Hepatocyte (in vitro differentiated cells): Measurements from ENCODE around the gene NUDT19. TPM values are rescaled to one million over a fixed set of nuclear protein-coding genes. Genes with fewer than 3 reads are reported as not detected.

ENCODE experiments used
- DNase-seq: peaks from one replicate; pipeline ENCODE4 v3.0.0-alpha.2; 2016; ENCODE audit warnings: low spot score
- H2AFZ ChIP-seq: fragments of 200-600 bp; sonication (generic); 2 replicates; pipeline ENCODE4 v1.6.0; 2016; ENCODE audit warnings: antibody characterized with exemption, mild to moderate bottlenecking
- H3K27ac ChIP-seq: fragments of 200-600 bp; sonication (generic); 2 replicates; pipeline ENCODE4 v1.5.1; 2016; ENCODE audit warnings: mild to moderate bottlenecking
- H3K27me3 ChIP-seq: fragments of 200-600 bp; sonication (generic); 2 replicates; pipeline ENCODE4 v1.6.1; 2016
- H3K36me3 ChIP-seq: fragments of 200-600 bp; sonication (generic); replicated peaks from 2 replicates; pipeline ENCODE4 v1.5.1; 2016; ENCODE audit warnings: low read depth; ENCODE audit not compliant: insufficient read depth
- H3K4me1 ChIP-seq: fragments of 200-600 bp; sonication (generic); 2 replicates; pipeline ENCODE4 v1.5.1; 2016; ENCODE audit warnings: mild to moderate bottlenecking, moderate library complexity; ENCODE audit not compliant: insufficient read depth
- H3K4me2 ChIP-seq: fragments of 200-600 bp; sonication (generic); 2 replicates; pipeline ENCODE4 v1.6.0; 2016
- H3K4me3 ChIP-seq: fragments of 200-600 bp; sonication (generic); 2 replicates; pipeline ENCODE4 v1.5.1; 2016; ENCODE audit warnings: mild to moderate bottlenecking
- H3K79me2 ChIP-seq: fragments of 200-600 bp; sonication (generic); 2 replicates; pipeline ENCODE4 v1.6.0; 2017; ENCODE audit warnings: mild to moderate bottlenecking
- H3K9me2 ChIP-seq: fragments of 200-600 bp; sonication (generic); replicated peaks from 2 replicates; pipeline ENCODE4 v1.6.0; 2017; ENCODE audit warnings: mild to moderate bottlenecking; ENCODE audit not compliant: insufficient read depth
- H3K9me3 ChIP-seq: fragments of 200-600 bp; sonication (generic); 2 replicates; pipeline ENCODE4 v1.5.1; 2016; ENCODE audit warnings: low read depth, mild to moderate bottlenecking
- H4K20me1 ChIP-seq: fragments of 200-600 bp; sonication (generic); 2 replicates; pipeline ENCODE4 v1.6.0; 2016; ENCODE audit warnings: mild to moderate bottlenecking; ENCODE audit not compliant: insufficient read depth, poor library complexity, severe bottlenecking
- CTCF ChIP-seq: fragments of 200-600 bp; sonication (generic); IDR thresholded peaks from 2 replicates; pipeline ENCODE4 v1.5.1; 2016; ENCODE audit warnings: antibody characterized with exemption, mild to moderate bottlenecking; ENCODE audit not compliant: poor library complexity
- EZH2 ChIP-seq: fragments of 200-600 bp; sonication (generic); IDR thresholded peaks from 2 replicates; pipeline ENCODE4 v1.6.1; 2016; ENCODE audit warnings: antibody characterized with exemption, mild to moderate bottlenecking, borderline replicate concordance
- EZH2phosphoT487 ChIP-seq: fragments of 200-600 bp; sonication (generic); IDR thresholded peaks from one replicate; pipeline ENCODE4 v1.6.1; 2018; ENCODE audit warnings: antibody characterized with exemption, mild to moderate bottlenecking, low read depth, moderate library complexity; ENCODE audit not compliant: unreplicated experiment, severe bottlenecking
- WGBS: methylation state at CpG from one replicate; pipeline ENCODE4 v1.1.6; 2016; ENCODE audit warnings: low lambda C conversion rate; ENCODE audit errors: missing lambda C conversion rate; 5-methylcytosine and 5-hydroxymethylcytosine counted together
- polyA plus RNA-seq: library from polyadenylated mRNA; unstranded; fragments of >200 nt; fragmentation: Nextera tagmentation; extraction: Ambion mirVana; gene quantifications from 2 replicates; pipeline ENCODE4 v1.2.1, GENCODE V29; 2016
- total RNA-seq: library from RNA; depleted of rRNA; stranded (reverse); fragments of >200 nt; gene quantifications from 2 replicates; pipeline ENCODE4 v1.2.3, GENCODE V29; 2014

NUDT19 gene
- total RNA-seq (7.6 and 10.2 TPM in 2 replicates), polyA plus RNA-seq (3.8 and 5.6 TPM in 2 replicates)

- peak within 1 kb of the TSS; percentile 86 for H2AFZ ChIP-seq
- WGBS: 13% methylated on average over 32 of the region's 32 CpGs
- H3K9me3 ChIP-seq: no peaks in the 10 kb centered on the region
- H3K9me2 ChIP-seq: no peaks in the 10 kb centered on the region
- H3K4me2 ChIP-seq: peak within 1 kb of the TSS; percentile 92
- H3K4me1 ChIP-seq: peaks cover 37% of the 10 kb centered on the region
- no peak for TF ChIP-seq EZH2phosphoT487
- no peaks in the 10 kb centered on the region for H3K27me3 ChIP-seq
- peak; percentile 90 for DNase-seq
- H3K4me3 ChIP-seq: peak within 1 kb of the TSS; percentile 62
- no peaks in the 10 kb centered on the region for H4K20me1 ChIP-seq
- no peaks in the 10 kb centered on the region for H3K36me3 ChIP-seq
- peak within 1 kb of the TSS; percentile 91 for H3K27ac ChIP-seq
- peaks cover 49% of the 10 kb centered on the region for H3K79me2 ChIP-seq
Observed at GRCh38 chr19:32691291-32691951, at the start of gene NUDT19. NUDT19 (plus strand) TSS chr19:32691821; CDS start chr19:32691961, 140 bp downstream.

GRCh38 chr19:32642771-32643170, 48.9 kb upstream of the NUDT19 start:
- Histone ChIP-seq H3K9me2 (no peaks in the 10 kb centered on the region), H4K20me1 (no peaks in the 10 kb centered on the region), H3K4me2 (no peak overlapping the region), H2AFZ (no peak overlapping the region), H3K27me3 (no peaks in the 10 kb centered on the region), H3K4me1 (no peaks in the 10 kb centered on the region), H3K79me2 (no peaks in the 10 kb centered on the region), H3K4me3 (no peak overlapping the region), H3K9me3 (no peaks in the 10 kb centered on the region), H3K36me3 (no peaks in the 10 kb centered on the region), H3K27ac (no peak overlapping the region)
- no peak for TF ChIP-seq CTCF
- no peak for TF ChIP-seq EZH2
- no peak for TF ChIP-seq EZH2phosphoT487
- no peak for DNase-seq
- 98% methylated on average over 11 of the region's 12 CpGs for WGBS

- Histone ChIP-seq H3K4me3 (no peak overlapping the region), H2AFZ (no peak overlapping the region), H3K4me2 (no peak overlapping the region), H3K36me3 (no peaks in the 10 kb centered on the region), H3K79me2 (peaks cover 8% of the 10 kb centered on the region), H3K9me2 (no peaks in the 10 kb centered on the region), H3K27me3 (no peaks in the 10 kb centered on the region), H3K27ac (no peak overlapping the region), H3K4me1 (no peaks in the 10 kb centered on the region), H3K9me3 (no peaks in the 10 kb centered on the region), H4K20me1 (no peaks in the 10 kb centered on the region)
- DNase-seq: no peak
- TF ChIP-seq EZH2phosphoT487 (no peak), CTCF (no peak), EZH2 (no peak)
- WGBS: 95% methylated on average over 6 of the region's 6 CpGs
Observed at GRCh38 chr19:32646556-32646955, 45.1 kb upstream of the NUDT19 start.

- no peaks in the 10 kb centered on the region for H4K20me1 ChIP-seq
- H3K9me3 ChIP-seq: no peaks in the 10 kb centered on the region
- H3K9me2 ChIP-seq: no peaks in the 10 kb centered on the region
- H3K4me3 ChIP-seq: no peak overlapping the region
- no peaks in the 10 kb centered on the region for H3K36me3 ChIP-seq
- DNase-seq: no peak
- peaks cover 14% of the 10 kb centered on the region for H3K79me2 ChIP-seq
- no peak overlapping the region for H2AFZ ChIP-seq
- peaks cover 5% of the 10 kb centered on the region for H3K4me1 ChIP-seq
- 91% methylated on average over 8 of the region's 8 CpGs for WGBS
- TF ChIP-seq EZH2phosphoT487: no peak
- TF ChIP-seq EZH2: no peak
- TF ChIP-seq CTCF: no peak
- H3K27me3 ChIP-seq: no peaks in the 10 kb centered on the region
- H3K27ac ChIP-seq: no peak overlapping the region
- no peak overlapping the region for H3K4me2 ChIP-seq
Observed at GRCh38 chr19:32647361-32647760, 44.3 kb upstream of the NUDT19 start.
